GM21737 (cell line): ENCODE data around the gene KLHL33.
A peak's percentile ranks its signal among the peaks of the same experiment; 100 is the strongest.

Experiments
- ATAC-seq: cut with Tn5 transposase; IDR thresholded peaks from one replicate; pipeline ENCODE4 v1.9.1; 2021; ENCODE audit warnings: mild to moderate bottlenecking, moderate library complexity; ENCODE audit not compliant: unreplicated experiment

Gene KLHL33, protein sequence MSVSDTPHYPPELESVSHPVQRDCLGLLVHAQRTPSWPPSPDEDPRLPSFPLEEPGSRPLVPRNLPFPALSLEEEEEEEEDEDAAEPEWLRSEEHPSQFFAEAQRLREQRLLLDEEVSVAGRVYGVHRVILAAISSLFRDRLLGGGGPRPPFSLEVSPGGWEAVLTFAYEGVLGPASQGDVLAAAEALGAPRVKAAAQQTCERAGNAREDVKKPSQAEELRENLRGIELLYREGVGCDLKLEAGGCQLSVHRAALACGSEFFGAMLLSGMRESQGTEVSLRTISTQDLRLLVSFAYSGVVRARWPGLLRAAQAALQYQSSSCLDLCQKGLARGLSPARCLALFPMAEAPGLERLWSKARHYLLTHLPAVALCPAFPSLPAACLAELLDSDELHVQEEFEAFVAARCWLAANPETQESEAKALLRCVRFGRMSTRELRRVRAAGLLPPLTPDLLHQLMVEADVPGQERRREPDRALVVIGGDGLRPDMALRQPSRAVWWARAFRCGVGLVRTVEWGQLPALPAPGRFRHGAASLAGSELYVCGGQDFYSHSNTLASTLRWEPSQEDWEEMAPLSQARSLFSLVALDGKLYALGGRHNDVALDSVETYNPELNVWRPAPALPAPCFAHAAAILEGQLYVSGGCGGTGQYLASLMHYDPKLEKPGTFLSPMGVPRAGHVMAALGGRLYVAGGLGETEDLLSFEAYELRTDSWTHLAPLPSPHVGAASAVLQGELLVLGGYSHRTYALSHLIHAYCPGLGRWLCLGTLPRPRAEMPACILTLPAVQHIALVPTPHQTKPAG

DNA sequence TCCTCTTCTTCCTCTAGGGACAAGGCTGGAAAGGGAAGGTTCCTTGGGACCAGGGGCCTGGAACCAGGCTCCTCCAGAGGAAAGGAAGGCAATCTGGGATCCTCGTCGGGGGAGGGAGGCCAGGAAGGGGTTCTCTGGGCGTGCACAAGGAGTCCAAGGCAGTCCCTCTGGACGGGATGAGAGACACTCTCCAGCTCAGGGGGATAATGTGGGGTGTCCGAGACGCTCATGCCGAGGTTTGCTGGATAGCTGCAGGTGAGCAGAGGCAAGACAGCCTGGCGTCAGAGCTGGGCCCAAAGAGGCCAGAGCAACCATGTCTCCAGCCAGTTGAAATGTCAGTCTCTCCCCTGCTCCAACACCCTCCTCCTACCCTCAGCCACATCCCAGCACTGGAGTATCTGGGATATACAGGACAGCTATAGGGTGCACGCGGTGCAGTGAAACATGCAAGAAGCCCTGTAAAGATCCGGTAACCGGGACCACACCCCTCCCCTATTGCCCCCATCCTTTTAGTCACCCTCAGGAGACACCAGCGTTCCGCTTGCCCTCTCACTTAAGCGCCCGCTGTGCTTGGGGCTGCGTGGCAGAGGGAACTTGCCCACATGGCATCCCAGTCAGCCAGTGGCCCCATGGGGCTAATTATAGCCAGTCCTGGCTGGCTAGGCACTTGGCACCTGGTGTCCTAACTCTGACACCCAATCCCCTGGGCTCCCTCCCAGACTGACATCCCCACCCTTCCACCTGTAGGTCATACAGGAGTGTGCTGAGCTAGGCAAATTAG, at the start of gene KLHL33:
Gene KLHL33, minus strand, starts transcription at position 585 of the 781 bp plus-strand sequence. Its CDS starts 355 bp downstream, at position 230.
- ATAC-seq = no peak

DNA sequence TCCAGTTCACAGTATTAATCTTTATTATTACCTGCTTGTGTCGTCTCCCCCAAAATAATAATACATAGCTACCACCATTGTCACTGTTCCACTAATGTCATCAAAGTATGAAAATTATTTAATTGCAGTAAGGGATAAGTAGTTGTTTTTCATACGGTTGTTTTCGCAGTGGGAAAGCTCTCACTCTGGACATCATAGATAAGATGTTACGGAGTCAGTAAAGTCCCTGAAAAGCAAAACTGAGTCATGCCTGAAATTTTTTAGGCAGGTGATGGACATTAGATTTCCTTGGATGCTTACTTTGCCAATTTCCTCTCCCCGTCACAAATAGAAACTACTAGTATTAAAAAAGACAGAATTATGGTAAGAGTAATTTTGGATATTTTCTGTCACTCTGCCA, 46.4 kb upstream of the KLHL33 start:
- no peak for ATAC-seq

DNA sequence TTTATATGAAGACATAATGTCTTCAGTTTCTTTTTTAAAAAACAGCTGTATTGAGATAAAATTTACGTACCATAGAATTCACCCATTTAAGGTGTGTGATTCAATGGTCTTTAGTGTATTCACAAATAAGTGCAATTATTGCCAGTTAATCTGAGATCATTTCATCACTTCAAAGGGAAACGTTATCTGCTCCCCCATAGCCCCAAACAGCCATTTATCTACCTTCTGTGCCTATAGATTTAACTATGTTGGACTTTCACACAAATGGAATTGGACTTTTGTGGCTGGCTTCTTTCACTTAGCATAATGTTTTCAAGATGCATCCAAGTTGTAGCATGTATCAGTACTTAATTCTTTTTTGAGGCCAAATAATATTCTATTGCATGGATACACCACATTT, 42.9 kb upstream of the KLHL33 start:
- ATAC-seq = no peak

DNA sequence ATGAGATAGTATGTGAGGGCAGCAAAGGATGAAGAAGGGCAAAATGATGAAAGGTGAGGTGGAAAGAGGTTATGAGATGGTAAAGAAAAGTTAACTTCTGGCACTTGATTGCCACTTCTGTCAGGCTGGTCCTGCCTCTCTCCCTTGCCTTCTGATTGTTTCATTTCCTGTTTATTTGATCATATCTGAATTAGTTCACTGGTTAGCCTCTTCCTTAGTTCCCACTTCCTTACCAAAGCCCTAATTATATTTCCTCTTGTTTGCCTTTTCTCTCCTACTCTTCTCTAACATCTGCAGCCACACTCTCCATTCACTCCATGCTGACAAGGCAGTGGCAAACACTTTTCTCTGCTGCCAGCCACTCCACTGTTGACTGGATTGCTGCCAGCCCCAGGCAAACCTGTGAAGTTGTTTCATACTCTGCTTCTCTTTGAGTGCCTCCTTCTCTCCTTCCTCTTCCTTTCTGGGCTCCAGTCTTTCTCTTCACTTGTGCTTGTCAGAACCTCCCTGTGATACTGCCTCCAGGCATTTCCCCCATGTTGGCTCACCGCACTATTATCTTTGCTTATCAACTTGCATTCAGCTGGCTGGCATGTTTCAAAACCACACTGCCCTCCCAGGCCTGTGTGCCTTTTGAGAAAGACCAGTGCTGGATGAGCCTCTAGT, 41.4 kb upstream of the KLHL33 start:
- ATAC-seq = no peak

DNA sequence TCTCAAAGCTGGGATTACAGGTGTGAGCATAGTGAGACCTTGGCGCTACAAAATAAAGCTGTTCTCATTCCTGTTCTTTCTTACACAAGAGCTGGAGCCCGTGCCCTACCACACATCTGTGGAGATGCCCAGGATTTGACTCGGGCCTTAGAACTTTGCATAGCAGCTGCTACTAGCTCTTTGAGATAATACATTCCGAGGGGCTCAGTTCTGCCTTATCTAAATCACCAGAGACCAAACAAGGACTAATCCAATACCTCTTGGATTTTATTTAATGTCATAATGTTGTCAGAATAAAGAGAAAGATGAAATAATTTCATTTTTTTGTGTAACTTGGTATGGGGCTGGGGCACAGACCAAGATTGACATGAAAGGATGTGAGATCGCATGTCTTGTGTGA, 40.8 kb upstream of the KLHL33 start:
- no peak for ATAC-seq

DNA sequence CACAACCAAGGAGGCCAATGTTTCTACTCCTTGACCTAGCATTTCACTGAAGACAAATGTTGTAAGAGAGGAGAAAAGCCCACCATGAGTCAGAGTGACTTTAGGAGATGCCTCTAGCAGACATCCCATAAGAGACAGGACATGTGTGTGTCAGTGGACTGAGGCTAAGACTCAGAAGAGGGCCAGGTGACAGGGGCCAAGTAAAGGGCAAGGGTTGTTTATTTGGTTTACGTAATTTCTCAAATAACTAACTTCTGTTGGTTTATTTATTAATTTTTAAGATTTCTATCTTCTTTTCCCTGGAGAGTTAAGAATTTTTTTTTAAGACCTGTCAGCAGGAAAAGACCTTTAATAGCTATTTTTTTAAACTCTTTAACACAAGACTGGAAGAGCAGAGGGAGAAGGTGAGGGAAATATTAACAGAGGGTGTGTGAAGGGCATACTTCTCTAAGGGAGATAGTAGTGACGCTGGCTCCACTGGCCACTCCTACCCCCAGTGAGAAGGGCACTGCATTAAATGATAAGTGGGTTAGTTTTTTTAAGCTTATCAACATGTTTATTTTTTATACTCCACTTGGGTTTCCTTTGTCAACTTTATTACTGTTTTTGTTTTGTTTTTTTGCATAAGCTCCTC, 36.7 kb upstream of the KLHL33 start:
- no peak for ATAC-seq

DNA sequence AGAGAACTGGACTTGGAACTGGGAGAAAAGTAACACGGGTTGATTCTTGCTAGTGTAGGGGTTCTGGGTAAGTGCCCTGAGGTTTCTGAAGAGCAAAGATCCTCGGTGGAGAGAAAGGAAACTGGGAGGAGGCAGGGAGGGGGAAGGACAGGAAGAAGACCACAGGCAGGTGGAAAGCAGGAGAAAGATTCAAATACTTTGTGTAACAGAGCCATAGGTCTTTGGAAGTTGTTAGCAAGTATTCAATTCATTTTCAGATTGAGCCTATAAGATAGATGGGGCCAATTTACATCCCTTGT, 34.6 kb upstream of the KLHL33 start:
- ATAC-seq = no peak

DNA sequence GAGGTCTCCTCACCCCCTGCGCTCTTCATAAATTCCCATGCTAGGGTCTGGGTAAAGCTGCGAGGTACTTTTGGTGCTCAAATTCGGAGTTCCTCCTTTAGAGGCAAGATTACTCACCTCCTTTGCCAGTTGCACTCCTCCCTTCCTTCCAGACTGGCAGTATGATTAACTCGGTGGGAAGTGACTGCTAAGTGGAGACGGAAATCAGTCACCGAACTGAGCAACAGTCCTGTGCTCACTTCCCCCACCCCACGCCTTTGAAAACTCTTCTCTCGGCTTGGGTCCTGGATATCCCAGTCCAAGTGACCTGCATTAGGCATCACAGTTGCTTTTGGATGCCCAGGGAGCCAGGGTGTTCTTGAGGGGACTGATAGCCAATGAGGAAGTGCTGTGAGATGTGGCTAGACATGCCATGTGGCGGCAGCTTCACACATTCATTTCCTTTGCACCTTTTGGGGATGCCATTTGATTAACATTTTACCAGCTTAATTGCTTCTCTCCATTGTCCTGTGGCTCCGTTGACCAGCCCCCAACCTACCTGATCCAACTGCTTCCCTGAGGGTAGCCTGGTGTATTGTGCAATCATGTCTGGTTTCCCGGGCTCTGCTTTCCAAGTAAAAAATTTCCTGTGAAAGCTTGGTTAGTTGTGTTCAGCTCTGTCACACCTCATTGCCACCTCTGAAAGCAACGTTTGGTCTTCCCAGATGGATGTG, 34.1 kb upstream of the KLHL33 start:
- peak; percentile 12 for ATAC-seq

DNA sequence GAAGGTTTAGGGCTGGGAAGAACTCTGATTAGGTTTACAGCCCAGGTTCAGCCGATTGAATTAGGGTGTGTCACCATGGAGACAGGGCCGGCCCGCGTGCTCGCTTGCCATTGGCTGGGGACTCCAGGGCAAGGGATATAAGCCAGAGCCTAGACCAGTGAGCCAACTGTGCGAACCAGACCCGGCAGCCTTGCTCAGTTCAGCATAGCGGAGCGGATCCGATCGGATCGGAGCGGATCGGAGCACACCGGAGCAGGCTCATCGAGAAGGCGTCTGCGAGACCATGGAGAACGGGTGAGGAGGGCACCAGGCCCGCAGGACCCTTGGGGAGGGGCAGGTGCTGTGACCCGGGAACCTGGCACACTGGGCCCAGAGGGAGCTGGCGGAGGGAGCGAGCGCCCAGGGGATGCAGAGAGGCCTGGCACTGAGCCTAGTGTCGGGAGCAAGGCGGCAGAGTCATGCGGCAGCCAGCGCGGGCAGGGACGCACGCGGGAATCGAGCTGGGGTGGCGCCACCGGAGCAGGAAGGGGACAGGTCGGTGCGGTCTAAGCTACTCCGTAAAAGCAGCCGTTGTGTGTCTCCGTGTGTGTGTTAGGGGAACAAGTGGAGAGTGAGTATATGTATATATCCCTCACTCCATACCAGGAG, 33.4 kb upstream of the KLHL33 start, which contains the start of gene PNP:
Gene PNP, plus strand, starts transcription at position 165 of the 648 bp plus-strand sequence. Its CDS starts 119 bp downstream, at position 284.
- peak; percentile 90 for ATAC-seq

DNA sequence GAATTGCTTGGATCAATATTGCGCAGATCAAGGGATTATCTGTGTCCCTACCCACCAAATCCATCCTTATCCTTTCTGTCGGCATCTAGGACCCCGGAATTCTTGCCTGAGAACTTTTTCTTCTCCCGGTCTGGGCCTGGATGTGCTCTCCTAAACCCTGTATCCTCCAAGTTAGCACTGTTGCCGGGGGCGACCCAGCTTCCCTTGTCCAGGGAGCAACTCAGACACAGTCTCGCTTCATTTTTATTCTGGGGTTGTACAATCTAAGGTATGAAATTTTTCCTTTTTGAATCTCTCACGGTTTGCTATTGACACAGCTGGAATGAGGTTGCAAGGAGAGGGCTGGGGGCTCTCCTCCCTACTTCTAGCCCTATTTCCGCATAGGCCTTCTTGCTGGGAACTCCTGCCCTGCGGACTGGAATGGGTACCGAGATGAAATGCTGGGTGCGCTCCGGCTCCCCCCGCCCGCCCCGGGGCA, 32.8 kb upstream of the KLHL33 start:
- ATAC-seq = no peak

DNA sequence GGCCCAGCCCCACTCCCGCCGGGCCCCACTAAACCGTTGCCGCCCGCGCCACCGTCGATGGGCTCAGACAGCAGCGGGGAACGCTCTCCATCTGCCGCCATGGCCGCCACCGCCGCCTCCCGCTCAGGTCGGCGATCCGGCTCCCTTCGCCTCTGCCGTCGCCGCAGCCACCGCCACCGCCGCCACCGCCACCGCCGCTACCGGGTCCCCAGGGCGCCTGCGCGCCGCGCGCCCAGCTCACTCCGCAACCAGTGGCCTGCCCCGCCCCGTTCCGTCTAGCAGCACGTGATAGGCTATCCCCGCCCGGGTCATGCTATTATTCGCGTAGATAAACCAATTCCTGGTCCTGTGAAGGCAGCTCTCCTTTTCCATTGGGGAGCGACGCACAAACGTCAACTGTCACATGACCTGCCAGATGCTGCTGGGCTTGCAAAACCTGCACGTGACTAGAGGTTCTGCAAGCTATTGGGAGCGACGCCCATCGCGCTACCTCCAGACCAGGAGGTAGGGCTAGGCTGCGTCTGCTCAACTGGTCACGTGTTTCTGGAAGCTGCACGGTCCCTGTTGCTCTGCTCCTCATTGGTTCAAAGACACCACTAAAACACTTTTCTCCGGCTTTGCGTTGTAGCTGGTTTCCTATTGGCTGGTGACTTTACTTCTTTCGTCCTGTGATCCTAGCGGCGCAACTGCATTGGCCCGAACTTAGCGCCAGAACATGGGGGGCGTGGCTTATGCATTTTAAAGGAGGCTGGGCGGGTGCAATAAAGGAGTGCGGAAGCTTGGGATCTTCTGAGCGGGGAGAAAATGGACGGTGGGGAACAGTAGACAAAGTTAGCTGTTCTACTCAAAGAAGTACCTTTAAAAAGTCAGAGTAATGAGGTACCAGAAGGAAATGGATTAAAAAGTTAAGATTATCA, 25.5 kb upstream of the KLHL33 start, which contains the start of gene PIP4P1:
Gene PIP4P1, minus strand, starts transcription at position 210 of the 917 bp plus-strand sequence. Its CDS starts 109 bp downstream, at position 101.
- peak; percentile 89 for ATAC-seq

DNA sequence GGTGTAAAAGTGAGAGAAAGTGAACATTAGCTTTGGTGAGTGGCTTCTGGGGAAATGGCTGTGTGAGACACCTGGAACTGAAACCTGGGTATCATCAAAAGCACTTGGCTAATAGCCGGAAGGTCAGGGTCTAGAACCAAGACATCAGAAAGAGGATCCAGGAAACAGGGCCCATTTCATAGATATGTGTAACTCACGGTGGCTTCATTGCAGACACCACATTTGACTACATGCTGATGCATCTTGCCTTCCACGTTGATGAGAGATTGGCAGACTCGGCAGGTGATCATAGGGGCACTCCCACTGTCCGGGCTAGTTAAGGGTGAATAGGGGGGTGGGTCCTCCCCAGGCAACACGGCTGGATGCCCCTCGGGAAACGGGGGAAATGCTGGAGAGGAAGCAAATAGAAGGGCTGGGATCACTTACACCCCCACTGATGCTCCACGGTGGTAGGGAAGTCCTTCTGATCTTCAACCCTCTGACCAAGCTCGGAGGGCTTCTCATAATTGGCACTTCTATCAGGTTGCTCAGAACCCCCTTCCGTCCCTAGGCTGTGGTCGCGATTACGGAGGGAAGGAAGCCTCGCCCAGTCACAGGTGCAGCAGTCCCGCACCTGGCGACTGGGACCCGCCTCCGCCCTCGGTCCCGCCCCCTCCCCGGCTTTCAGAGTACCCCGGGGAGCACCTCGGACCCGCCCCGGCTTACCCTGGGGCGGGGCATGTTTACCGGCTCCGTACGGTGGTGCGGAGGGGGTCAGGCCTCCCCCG, 24.7 kb upstream of the KLHL33 start:
- ATAC-seq = peak; percentile 13

DNA sequence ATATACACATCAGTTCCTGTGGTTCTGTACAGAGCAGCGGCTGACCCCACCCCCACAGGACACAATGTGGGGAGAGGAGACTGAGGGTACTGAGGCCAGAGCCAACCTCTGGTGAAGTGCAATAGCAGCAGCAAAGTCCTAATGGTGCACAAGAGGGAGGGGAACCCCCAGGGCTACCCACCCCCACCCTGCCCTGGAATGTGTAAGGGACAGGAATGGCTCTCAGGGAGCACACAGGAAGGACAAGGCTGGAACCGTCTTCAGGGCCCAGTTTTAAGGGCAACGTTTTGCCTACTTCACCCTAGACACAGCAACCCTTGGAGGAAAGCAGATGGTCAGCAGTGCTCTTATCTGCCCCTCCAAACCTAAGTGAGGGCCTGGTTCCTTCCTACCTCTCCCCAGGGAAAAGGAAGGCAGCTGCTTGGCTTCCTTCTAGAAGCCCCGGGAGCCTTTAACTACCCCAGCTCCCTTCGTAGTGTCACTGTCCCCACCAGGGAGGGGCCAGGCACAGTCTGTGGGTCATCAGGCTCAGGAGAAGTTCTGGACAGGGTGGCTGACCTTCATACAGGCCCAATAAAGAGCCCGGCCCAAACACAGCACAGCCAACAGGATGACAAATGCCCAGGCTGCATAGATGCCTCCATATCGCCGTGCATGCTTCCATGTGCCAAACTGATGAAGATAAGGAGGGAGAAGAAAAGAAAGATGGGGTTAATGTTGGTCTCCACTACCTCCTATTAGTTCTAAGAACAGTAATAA, 22.2 kb upstream of the KLHL33 start:
- ATAC-seq = no peak

DNA sequence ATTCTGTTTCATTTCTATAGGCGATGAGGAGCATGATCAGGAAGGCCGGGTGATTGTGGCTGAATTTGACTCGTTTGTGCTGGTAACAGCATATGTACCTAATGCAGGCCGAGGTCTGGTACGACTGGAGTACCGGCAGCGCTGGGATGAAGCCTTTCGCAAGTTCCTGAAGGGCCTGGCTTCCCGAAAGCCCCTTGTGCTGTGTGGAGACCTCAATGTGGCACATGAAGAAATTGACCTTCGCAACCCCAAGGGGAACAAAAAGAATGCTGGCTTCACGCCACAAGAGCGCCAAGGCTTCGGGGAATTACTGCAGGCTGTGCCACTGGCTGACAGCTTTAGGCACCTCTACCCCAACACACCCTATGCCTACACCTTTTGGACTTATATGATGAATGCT, 21.0 kb upstream of the KLHL33 start:
- ATAC-seq = no peak

DNA sequence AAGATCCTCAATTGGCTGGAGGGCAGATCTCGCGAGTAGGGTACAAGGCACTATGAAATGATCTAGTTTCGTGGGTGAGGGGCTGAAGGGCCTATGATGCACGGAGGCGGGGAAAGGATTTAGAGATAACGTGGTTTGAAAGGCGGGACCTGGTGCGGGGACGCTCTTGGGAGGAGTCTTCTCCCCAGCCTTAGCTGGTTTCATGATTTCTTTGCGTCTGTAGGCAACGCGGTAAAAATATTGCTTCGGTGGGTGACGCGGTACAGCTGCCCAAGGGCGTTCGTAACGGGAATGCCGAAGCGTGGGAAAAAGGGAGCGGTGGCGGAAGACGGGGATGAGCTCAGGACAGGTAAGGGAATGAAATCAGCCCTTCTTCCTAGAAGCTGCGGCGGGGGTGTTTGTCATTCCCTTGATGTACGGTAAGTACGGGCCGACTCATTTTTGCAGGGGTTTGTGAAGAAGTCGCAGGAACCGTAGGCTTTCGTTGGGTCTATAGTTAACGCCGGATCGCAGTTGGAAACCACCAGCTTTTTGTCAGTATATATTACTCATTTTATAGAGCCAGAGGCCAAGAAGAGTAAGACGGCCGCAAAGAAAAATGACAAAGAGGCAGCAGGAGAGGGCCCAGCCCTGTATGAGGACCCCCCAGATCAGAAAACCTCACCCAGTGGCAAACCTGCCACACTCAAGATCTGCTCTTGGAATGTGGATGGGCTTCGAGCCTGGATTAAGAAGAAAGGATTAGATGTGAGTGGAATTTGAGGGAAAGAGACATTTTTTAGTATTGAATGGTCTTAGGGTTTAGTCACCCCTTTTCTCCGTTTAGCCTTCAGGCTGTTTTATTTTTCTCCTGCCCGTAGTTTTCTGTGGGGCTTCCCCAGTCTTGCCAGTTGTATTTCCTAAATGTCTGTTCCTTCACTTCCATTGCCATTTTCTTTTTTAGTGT, 19.7 kb upstream of the KLHL33 start:
- peak; percentile 31 for ATAC-seq
